ENCODE data around the gene TGFBR2.

DNA sequence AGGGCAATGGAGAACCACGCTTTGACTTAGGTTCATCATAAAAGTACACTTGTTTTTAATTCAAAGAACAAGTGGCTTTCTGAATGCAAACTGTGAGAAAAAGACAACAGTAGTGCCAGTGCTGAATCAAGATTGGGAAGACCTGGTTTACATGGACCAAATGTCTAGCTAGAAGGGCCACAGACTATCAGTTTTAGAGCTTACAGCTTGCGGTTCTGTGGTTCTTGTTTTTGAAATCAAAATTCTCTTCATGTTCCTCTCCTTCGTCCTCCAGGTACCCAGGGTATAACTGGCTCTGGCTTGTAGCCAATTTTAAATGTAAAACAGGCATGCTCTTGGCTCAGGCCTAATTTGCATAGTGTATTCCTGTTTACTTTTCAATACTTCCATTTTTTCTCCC is 124.6 kb downstream of the TGFBR2 start:
- TF ChIP-seq, protein P1, sequence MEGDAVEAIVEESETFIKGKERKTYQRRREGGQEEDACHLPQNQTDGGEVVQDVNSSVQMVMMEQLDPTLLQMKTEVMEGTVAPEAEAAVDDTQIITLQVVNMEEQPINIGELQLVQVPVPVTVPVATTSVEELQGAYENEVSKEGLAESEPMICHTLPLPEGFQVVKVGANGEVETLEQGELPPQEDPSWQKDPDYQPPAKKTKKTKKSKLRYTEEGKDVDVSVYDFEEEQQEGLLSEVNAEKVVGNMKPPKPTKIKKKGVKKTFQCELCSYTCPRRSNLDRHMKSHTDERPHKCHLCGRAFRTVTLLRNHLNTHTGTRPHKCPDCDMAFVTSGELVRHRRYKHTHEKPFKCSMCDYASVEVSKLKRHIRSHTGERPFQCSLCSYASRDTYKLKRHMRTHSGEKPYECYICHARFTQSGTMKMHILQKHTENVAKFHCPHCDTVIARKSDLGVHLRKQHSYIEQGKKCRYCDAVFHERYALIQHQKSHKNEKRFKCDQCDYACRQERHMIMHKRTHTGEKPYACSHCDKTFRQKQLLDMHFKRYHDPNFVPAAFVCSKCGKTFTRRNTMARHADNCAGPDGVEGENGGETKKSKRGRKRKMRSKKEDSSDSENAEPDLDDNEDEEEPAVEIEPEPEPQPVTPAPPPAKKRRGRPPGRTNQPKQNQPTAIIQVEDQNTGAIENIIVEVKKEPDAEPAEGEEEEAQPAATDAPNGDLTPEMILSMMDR (conservative IDR thresholded peaks at IDR 0.05 in 1 of 2, IDR thresholded peaks at IDR 0.05 in 1 of 2; ENCODE audit: extremely low read depth in 1 of 2, insufficient read depth in 1 of 2, low read depth in 1 of 2, low read length in 2 of 2): no peak
- no peak for TF ChIP-seq EZH2 (IDR thresholded peaks at IDR 0.05; ENCODE audit: borderline replicate concordance, low read length)
